DOHH2 (cell line): ENCODE data around the gene IYD.

Source experiments
- H3F3A ChIP-seq: fragments of 200-600 bp; sonication (generic), shearing (Covaris generic); 2 replicates; pipeline ENCODE4 v1.6.0; 2016; ENCODE audit warnings: antibody characterized with exemption, mild to moderate bottlenecking; ENCODE audit not compliant: control insufficient read depth, insufficient read depth
- H3K27ac ChIP-seq: fragments of 200-600 bp; sonication (generic); 2 replicates; pipeline ENCODE4 v1.5.1; 2014; ENCODE audit warnings: low read depth, mild to moderate bottlenecking, low read length, moderate library complexity
- H3K27me3 ChIP-seq: fragments of 200-600 bp; sonication (generic); 2 replicates; pipeline ENCODE4 v1.6.1; 2014; ENCODE audit warnings: mild to moderate bottlenecking, low read length, mixed read lengths; ENCODE audit not compliant: control insufficient read depth
- H3K36me3 ChIP-seq: fragments of 200-600 bp; sonication (generic); 2 replicates; pipeline ENCODE4 v1.6.1; 2014; ENCODE audit warnings: mild to moderate bottlenecking, low read length, moderate library complexity, mixed read lengths; ENCODE audit not compliant: control insufficient read depth
- H3K4me1 ChIP-seq: fragments of 200-600 bp; sonication (generic); 2 replicates; pipeline ENCODE4 v1.6.1; 2014; ENCODE audit warnings: mild to moderate bottlenecking, low read length, mixed read lengths; ENCODE audit not compliant: control insufficient read depth
- H3K4me2 ChIP-seq: fragments of 200-600 bp; sonication (generic); 2 replicates; pipeline ENCODE4 v1.6.0; 2014; ENCODE audit warnings: mild to moderate bottlenecking, low read length, moderate library complexity
- H3K4me3 ChIP-seq: fragments of 200-600 bp; sonication (generic); 2 replicates; pipeline ENCODE4 v1.5.1; 2014; ENCODE audit warnings: mild to moderate bottlenecking, low read length, mixed read lengths
- H3K79me2 ChIP-seq: fragments of 200-600 bp; sonication (generic); 2 replicates; pipeline ENCODE4 v1.6.1; 2014; ENCODE audit warnings: mild to moderate bottlenecking, low read length, mixed read lengths; ENCODE audit not compliant: control insufficient read depth
- H3K9me2 ChIP-seq: fragments of 200-600 bp; sonication (generic); replicated peaks from 2 replicates; pipeline ENCODE4 v1.6.1; 2014; ENCODE audit warnings: mild to moderate bottlenecking, low read length, mixed read lengths; ENCODE audit not compliant: control insufficient read depth
- H3K9me3 ChIP-seq: fragments of 200-600 bp; sonication (generic); 2 replicates; pipeline ENCODE4 v1.6.1; 2014; ENCODE audit warnings: antibody characterized with exemption, low read length, mixed read lengths; ENCODE audit not compliant: control insufficient read depth, insufficient read depth
- H4K20me1 ChIP-seq: fragments of 200-600 bp; sonication (generic); 2 replicates; pipeline ENCODE4 v1.6.0; 2014; ENCODE audit warnings: low read depth, mild to moderate bottlenecking, antibody characterized with exemption, low read length, moderate library complexity; ENCODE audit not compliant: control insufficient read depth, insufficient read depth
- EZH2phosphoT487 ChIP-seq: fragments of 200-600 bp; sonication (generic); IDR thresholded peaks from 2 replicates; pipeline ENCODE4 v1.6.1; 2017; ENCODE audit warnings: borderline replicate concordance, mild to moderate bottlenecking, antibody characterized with exemption, low read length, moderate library complexity, mixed read lengths
- TF ChIP-seq, protein P1 (sequence below): fragments of 200-600 bp; sonication (generic); IDR thresholded peaks from one replicate; pipeline ENCODE4 v1.5.1; 2014; ENCODE audit warnings: antibody characterized with exemption, mild to moderate bottlenecking, low read depth, low read length; ENCODE audit not compliant: poor library complexity, severe bottlenecking

Gene IYD

DNA sequence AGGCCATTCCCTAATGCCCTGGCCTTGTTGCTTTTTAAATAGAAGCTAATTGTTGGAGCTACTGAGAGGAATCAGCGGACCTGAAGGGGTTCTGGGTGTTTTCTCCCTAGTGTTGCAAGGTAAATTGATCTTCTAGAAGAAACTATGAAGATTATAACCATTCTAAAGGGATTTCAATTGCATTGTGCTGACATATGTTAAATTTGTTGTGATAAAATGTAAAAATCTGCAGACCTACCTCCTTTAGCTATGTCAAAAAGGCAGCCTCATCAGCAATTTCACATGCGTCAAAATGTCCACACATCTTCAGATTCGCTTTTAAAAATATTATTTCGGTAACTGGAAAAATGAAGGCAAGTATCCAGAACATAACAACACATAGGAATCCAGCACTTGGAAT, 44.4 kb downstream of the IYD start:
- no peak overlapping the region for H3K27ac ChIP-seq
- TF ChIP-seq, protein P1, sequence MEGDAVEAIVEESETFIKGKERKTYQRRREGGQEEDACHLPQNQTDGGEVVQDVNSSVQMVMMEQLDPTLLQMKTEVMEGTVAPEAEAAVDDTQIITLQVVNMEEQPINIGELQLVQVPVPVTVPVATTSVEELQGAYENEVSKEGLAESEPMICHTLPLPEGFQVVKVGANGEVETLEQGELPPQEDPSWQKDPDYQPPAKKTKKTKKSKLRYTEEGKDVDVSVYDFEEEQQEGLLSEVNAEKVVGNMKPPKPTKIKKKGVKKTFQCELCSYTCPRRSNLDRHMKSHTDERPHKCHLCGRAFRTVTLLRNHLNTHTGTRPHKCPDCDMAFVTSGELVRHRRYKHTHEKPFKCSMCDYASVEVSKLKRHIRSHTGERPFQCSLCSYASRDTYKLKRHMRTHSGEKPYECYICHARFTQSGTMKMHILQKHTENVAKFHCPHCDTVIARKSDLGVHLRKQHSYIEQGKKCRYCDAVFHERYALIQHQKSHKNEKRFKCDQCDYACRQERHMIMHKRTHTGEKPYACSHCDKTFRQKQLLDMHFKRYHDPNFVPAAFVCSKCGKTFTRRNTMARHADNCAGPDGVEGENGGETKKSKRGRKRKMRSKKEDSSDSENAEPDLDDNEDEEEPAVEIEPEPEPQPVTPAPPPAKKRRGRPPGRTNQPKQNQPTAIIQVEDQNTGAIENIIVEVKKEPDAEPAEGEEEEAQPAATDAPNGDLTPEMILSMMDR: no peak
- TF ChIP-seq EZH2phosphoT487: no peak
- H3K27me3 ChIP-seq: no peaks in the 10 kb centered on the region
- H3K79me2 ChIP-seq: no peaks in the 10 kb centered on the region
- H3K9me2 ChIP-seq: no peaks in the 10 kb centered on the region
- no peaks in the 10 kb centered on the region for H3K36me3 ChIP-seq
- H3K4me2 ChIP-seq: no peak overlapping the region
- no peaks in the 10 kb centered on the region for H4K20me1 ChIP-seq
- H3K4me3 ChIP-seq: no peak overlapping the region
- no peaks in the 10 kb centered on the region for H3K9me3 ChIP-seq
- H3K4me1 ChIP-seq: peaks cover 65% of the 10 kb centered on the region
- H3F3A ChIP-seq: 0 out of 2 replicates have a peak, but pooled peaks cover 3% of the 10 kb centered on the region

- H3K4me3 ChIP-seq: no peak overlapping the region
- peaks cover 66% of the 10 kb centered on the region for H3K4me1 ChIP-seq
- no peaks in the 10 kb centered on the region for H3K9me2 ChIP-seq
- H3F3A ChIP-seq: 0 out of 2 replicates have a peak, but pooled peaks cover 6% of the 10 kb centered on the region
- H4K20me1 ChIP-seq: no peaks in the 10 kb centered on the region
- H3K4me2 ChIP-seq: no peak overlapping the region
- no peak for TF ChIP-seq EZH2phosphoT487
- TF ChIP-seq, protein P1: no peak
- no peaks in the 10 kb centered on the region for H3K9me3 ChIP-seq
- H3K36me3 ChIP-seq: no peaks in the 10 kb centered on the region
- H3K27me3 ChIP-seq: no peaks in the 10 kb centered on the region
- no peaks in the 10 kb centered on the region for H3K79me2 ChIP-seq
- H3K27ac ChIP-seq: no peak overlapping the region
Observed at GRCh38 chr6:150413781-150414281, 45.0 kb downstream of the IYD start.

DNA sequence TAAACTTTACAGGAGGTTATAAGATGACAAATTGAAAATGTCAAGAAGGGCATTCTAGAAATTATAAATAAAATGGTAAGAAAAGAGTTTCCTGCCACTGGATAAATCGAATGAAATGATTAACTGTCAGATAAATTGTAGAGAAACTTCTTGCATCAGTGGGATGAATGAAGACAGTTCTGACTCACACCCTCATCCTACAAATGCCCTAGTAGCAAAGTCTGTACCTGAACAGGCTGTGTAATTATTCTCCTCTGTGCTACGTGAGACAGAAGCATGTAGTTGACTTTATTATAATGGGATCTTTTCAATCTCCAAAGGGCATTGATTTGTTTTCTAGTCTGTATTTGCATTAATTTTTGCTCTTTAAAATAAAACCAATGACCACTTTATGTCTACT, 47.3 kb downstream of the IYD start:
- no peak overlapping the region for H3K27ac ChIP-seq
- H3K27me3 ChIP-seq: no peaks in the 10 kb centered on the region
- H4K20me1 ChIP-seq: no peaks in the 10 kb centered on the region
- H3K36me3 ChIP-seq: no peaks in the 10 kb centered on the region
- TF ChIP-seq EZH2phosphoT487: no peak
- TF ChIP-seq, protein P1: no peak
- no peak overlapping the region for H3K4me3 ChIP-seq
- peaks cover 52% of the 10 kb centered on the region for H3K4me1 ChIP-seq
- 0 out of 2 replicates have a peak, but pooled peaks cover 6% of the 10 kb centered on the region for H3F3A ChIP-seq
- H3K79me2 ChIP-seq: no peaks in the 10 kb centered on the region
- no peak overlapping the region for H3K4me2 ChIP-seq
- no peaks in the 10 kb centered on the region for H3K9me2 ChIP-seq
- H3K9me3 ChIP-seq: peaks cover 8% of the 10 kb centered on the region; the same call in 1 of the 2 replicates
